HG03139 (cell line): ENCODE data around the gene GPC6.

ENCODE experiments used
- ATAC-seq: cut with Tn5 transposase; IDR thresholded peaks from one replicate; pipeline ENCODE4 v1.9.1; 2021; ENCODE audit not compliant: unreplicated experiment

Gene GPC6

GRCh38 chr13:93368296-93368695, 141.7 kb downstream of the GPC6 start:
- no peak for ATAC-seq

DNA sequence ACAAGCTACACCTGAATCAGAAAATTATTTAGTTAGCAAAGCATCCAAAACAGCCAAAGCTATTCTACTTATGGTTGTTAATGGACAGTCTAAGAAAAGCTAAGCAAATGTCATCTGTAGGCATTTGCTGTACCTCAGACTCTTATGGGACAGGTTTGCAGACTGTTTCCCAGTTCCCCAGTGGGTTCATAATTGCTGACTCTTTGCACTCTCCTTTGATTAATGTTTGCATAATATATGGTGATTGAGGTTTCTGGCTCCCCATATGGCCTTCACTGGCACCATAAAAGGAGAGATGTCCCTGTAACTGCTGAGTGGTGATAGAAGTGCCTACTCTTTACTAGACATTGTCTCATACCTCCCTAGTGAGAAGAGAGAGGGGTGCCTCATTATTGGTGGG, 142.1 kb downstream of the GPC6 start:
- ATAC-seq = no peak

- no peak for ATAC-seq
Observed at GRCh38 chr13:93372856-93373255, 146.2 kb downstream of the GPC6 start.

DNA sequence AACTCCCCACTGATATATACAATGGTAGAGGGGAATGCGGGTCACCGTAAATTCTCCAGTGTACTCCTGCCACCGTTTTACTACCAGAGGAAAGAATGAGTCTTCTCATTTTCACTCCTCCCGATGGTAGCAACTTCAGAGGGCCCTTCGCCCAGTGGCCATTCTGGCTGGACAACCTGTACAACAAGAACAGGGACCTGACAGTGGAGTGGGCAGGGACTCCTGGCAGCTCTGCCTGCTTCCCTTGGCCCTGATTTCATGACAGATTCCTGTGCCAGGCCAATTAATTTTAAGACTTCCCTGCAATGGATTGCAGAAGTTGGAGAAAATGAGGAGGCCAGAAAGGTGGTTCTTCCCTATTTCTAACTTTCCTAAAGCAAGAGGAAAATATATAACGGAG, 148.9 kb downstream of the GPC6 start:
- no peak for ATAC-seq

- no peak for ATAC-seq
Observed at GRCh38 chr13:93377196-93377595, 150.6 kb downstream of the GPC6 start.

DNA sequence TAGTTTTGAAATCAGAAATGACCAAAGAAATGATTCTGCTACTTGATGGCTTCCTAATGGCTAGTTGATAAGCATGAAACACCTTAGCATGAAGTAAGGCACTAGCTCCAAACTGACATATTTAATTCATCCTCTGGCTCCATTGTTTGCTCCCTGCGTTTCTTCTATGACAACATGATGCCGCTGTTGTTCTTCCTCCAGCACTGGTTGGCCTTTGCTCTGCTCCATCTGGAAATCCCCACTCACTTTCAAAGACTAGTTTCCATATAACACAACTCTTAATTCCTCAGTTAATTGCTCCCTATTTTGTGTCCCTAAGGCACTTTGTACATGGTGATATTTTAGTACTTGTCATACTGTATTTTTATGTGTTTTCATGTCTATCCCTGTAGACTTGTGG, 151.6 kb downstream of the GPC6 start:
- no peak for ATAC-seq

DNA sequence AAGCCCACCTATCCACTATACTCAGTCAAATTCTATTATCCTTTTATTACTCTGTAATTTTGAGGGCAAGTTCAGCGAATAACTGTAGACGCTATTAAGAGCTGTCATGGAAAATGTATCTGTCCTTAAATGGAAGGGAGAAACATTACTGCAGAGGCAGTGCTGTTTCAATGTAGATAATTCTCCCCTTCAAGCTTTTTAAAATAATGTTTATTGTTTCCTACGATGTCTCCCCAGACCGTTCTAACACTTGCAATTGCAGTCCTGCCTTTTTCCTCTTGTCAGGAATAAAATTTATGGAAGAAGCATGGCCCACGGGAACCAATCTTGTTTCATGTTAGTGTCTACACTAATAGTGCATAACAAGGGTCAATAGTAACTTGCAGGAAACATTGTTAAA, 159.5 kb downstream of the GPC6 start:
- no peak for ATAC-seq

GRCh38 chr13:93388701-93389100, 162.1 kb downstream of the GPC6 start:
- ATAC-seq = no peak

DNA sequence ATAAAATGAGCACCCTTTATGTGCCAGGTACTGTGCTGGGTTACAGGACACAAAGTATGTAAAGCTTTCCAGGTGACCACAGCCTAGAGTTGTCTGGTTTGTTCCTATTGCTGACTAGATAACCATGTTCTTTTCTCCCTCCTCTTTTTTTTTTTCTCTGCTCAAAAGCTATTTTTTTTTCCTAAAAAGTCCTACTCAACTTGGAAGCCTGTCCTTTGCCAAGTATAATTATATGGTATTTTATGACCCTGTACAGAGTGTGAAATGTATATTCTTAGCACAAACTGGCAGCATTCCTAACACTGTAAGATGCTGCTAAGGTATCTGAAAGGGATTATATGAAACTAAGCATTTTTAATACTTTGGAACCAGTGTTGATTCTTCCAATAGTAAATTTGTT, 171.0 kb downstream of the GPC6 start:
- ATAC-seq = no peak

GRCh38 chr13:93398167-93399035, 171.8 kb downstream of the GPC6 start:
- no peak for ATAC-seq

GRCh38 chr13:93399212-93399611, 172.6 kb downstream of the GPC6 start:
- no peak for ATAC-seq

GRCh38 chr13:93406136-93406535, 179.5 kb downstream of the GPC6 start:
- ATAC-seq = no peak

DNA sequence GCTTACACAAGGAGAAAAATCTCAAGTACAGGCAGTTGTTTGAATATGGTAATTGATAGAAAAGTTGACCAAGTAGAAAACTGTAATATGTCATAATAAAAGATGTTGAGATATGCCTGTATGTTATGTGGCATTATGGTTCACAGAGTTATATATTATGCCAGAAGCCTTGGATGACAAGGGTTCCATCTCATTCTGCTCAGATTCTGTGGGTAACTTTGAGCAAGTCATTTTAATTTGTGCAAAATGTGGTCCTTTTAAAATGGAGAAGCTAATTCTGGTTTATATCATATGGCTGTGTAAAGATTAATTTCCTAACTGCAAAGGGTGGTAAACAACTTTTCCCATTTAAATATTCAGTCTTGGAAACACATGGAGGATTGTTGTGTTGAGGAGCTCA, 180.9 kb downstream of the GPC6 start:
- ATAC-seq = no peak

DNA sequence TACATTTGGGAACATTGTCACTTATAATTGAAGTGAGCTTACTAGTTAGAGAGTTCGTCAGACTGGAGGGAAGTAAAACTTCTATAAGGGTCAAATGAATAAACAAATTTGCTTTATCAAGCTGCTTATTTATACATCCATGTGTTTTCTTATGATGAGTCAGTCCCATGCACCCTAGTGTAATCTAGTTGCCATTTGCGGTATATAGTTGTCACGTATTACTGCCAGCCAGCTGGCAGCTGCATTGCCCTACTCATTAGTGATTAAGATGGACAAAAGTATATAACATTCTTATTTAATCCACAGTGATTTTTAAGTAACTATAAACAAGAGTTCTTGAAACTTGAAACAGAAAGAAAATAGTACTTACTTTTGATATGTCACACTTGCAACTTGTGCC, 182.4 kb downstream of the GPC6 start:
- no peak for ATAC-seq

- no peak for ATAC-seq
Observed at GRCh38 chr13:93409816-93410215, 183.2 kb downstream of the GPC6 start.

- ATAC-seq = no peak
Observed at GRCh38 chr13:93411186-93411680, 184.6 kb downstream of the GPC6 start.

- no peak for ATAC-seq
Observed at GRCh38 chr13:93412676-93413075, 186.1 kb downstream of the GPC6 start.

- ATAC-seq = no peak
Observed at GRCh38 chr13:93413972-93414717, 187.5 kb downstream of the GPC6 start.

DNA sequence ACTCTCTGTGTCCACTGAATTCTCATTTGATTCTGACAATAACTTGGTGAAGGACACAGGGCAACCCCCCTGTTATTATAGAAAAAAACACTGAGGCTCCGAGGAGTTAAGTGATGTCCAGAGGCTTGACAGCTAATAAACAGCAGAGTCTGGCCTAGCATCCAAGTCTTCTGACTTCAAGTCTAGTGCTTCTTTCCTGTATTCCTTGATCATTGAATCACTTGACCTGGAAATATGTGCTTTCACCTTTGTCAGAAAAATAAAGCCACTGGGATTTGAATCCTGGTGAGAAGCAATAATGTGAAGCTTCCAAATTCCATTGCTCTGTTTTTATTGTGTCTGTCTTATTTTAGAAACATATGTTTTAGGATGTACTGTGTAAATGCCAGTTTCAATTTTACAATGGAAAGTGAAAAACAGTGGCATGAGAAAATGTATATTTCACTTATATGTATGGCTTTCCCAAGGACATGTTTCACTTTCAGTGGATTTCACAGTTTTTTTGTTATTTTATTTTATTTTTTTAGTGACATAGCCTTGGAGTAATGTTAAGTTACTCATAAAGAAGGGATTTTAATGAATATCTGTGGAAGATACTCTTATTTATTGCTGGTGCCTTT, 190.2 kb downstream of the GPC6 start:
- no peak for ATAC-seq

DNA sequence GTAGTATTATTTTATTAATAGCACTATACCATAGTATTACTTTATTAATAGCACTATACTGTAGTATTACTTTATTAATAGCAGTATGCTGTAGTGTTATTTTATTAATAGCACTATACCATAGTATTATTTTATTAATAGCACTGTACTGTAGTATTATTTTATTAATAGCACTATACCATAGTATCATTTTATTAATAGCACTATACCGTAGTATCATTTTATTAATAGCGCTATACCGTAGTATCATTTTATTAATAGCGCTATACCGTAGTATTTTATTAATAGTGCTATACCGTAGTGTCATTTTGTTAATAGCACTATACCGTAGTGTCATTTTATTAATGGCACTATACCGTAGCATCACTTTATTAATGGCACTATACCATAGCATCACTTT, 191.8 kb downstream of the GPC6 start:
- ATAC-seq = no peak

DNA sequence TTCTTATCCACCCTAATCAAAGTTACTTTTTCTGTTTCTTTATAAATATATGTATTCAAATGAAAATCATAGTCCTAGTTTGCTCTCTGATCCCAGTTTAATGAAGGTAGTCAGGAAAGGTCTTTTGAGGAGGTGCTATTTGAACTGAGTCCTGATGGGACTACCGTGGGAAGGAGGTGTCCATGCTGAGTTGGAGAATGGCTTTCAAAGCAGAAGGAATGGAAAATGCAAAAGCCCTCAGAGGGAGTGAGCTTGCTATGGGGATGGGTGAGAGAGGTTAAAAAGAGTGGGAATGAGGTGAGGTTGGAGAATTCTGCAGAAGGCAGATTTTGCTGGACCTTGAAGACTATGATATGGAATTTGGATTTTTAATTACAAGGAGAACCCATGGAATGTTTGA, 193.6 kb downstream of the GPC6 start:
- ATAC-seq = no peak

DNA sequence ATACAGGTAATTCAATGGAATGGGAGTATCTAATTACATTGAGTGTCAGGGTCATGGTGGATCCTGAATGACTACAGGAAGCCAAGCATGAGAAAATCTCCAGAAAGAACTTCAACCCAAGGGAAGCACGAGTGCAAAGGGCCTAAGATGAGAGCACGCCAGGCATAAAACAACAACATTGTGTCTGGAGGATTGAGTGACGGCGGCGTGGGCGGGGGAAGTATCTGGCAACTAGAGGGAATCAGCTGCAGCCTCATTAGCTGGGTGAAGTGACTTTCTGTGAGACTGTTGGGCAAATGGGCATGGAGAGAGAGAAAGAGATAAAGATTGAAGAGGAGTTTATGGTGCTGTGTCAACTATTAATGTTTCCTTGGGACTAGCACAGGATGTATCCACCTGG, 194.3 kb downstream of the GPC6 start:
- ATAC-seq = no peak
